Endodermal cell (in vitro differentiated cells): ENCODE data around the gene SPATA31E1. TPM values are rescaled to one million over a fixed set of nuclear protein-coding genes. Genes with fewer than 3 reads are reported as not detected.

Source experiments
- DNase-seq: peaks from one replicate; pipeline ENCODE4 v3.0.0-alpha.2; 2017
- H3K27ac ChIP-seq: 2 replicates; pipeline ENCODE4 v1.5.1; 2013; ENCODE audit warnings: mild to moderate bottlenecking, low read depth, low read length, moderate library complexity
- H3K27me3 ChIP-seq: 2 replicates; pipeline ENCODE4 v1.6.1; 2013; ENCODE audit warnings: mild to moderate bottlenecking, low read length, moderate library complexity; ENCODE audit not compliant: insufficient read depth, control insufficient read depth, poor library complexity, severe bottlenecking
- H3K36me3 ChIP-seq: 2 replicates; pipeline ENCODE4 v1.7.0; 2013; ENCODE audit warnings: mild to moderate bottlenecking, low read length, moderate library complexity; ENCODE audit not compliant: control insufficient read depth, insufficient read depth
- H3K4me1 ChIP-seq: one replicate; pipeline ENCODE4 v1.7.0; 2013; ENCODE audit warnings: low read length; ENCODE audit not compliant: control insufficient read depth, insufficient read depth
- H3K4me3 ChIP-seq: 2 replicates; pipeline ENCODE4 v1.5.1; 2013; ENCODE audit warnings: mild to moderate bottlenecking, low read length, moderate library complexity
- H3K9ac ChIP-seq: 2 replicates; pipeline ENCODE4 v1.6.1; 2013; ENCODE audit warnings: mild to moderate bottlenecking, low read length, moderate library complexity; ENCODE audit not compliant: poor library complexity, severe bottlenecking; ENCODE audit errors: extremely low read depth
- H3K9me3 ChIP-seq: 2 replicates; pipeline ENCODE4 v1.6.1; 2013; ENCODE audit warnings: mild to moderate bottlenecking, low read length, moderate library complexity; ENCODE audit not compliant: control insufficient read depth
- H3K27ac Mint-ChIP-seq: 2 replicates; pipeline ENCODE4 v1.8.0; 2020; ENCODE audit warnings: mixed read lengths
- H3K27me3 Mint-ChIP-seq: 2 replicates; pipeline ENCODE4 v1.8.0; 2021; ENCODE audit warnings: mild to moderate bottlenecking, mixed read lengths; ENCODE audit not compliant: insufficient read depth
- H3K36me3 Mint-ChIP-seq: 2 replicates; pipeline ENCODE4 v1.8.0; 2020; ENCODE audit warnings: low read depth, mixed read lengths
- H3K4me1 Mint-ChIP-seq: 2 replicates; pipeline ENCODE4 v1.8.0; 2020; ENCODE audit warnings: mixed read lengths
- H3K4me3 Mint-ChIP-seq: 2 replicates; pipeline ENCODE4 v1.8.0; 2020; ENCODE audit warnings: mild to moderate bottlenecking, moderate library complexity, mixed read lengths
- H3K9me3 Mint-ChIP-seq: 2 replicates; pipeline ENCODE4 v1.8.0; 2020; ENCODE audit warnings: mild to moderate bottlenecking, mixed read lengths
- WGBS, 2 experiments: methylation state at CpG; one replicate each; pipeline versions ENCODE4 v1.1.5 to v1.1.7; 2013; ENCODE audit warnings: missing lambda C conversion rate in 2 of 2, mixed read lengths in 1 of 2; ENCODE audit not compliant: insufficient coverage in 1 of 2, insufficient read length in 1 of 2; 5-methylcytosine and 5-hydroxymethylcytosine counted together
- total RNA-seq, 2 donors: library from RNA; stranded (reverse); fragmentation: NEBNext Ultra II Directional in 1 of 2; extraction: Animal tissue kit (Norgen Biotek cat#: 25700) in 1 of 2; gene quantifications; 2 replicates in 1 of 2; 3 replicates in 1 of 2; pipeline ENCODE4 v1.2.1, GENCODE V29; 2021
- TF ChIP-seq, protein P1 (sequence below): fragments of 200-600 bp; sonication (generic); conservative IDR thresholded peaks from 2 replicates; pipeline ENCODE4 v1.5.0; 2021; ENCODE audit warnings: antibody characterized with exemption, mild to moderate bottlenecking

The SPATA31E1 gene
- total RNA-seq, 2 donors from 2014 or later: not detected

DNA sequence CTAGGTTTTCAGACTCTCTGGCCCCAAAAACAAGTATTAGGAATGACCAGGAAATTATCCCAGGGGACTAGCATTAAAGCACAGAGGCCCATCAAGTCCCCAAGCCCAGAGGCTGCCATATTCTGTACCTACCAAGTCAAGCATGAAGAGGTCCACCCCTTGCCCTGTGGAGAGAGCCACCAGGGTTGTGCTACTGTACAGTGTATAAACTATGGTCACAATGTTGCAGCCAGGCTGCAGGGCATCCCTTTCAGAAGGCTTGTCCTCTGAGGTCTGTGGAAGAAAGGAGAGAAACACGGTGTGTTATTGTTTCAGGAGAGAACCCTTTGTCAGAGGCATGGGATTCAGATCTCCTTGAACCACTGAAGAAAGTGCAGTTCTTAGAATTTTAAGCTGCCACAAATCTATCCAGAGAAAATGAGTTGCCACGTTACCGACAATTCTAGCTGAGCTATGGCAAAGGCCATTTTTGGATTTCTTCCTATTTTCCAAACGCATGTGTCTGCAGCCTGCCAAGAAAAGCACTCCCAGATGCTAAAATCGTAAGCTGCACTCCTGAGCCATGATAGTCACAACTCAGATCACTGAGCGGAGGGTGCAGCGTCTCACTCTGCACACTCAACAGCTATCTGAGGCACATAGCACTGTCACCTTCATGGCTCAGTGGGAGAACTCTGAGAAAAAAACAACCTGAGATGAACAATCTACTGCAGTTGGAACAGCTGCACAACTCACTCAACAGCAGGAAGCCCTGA is 45.5 kb upstream of the SPATA31E1 start:
- H3K4me1 Mint-ChIP-seq: peaks cover 32% of the 10 kb centered on the region
- H3K27ac ChIP-seq: no peak overlapping the region
- peaks cover 14% of the 10 kb centered on the region for H3K9me3 ChIP-seq
- peaks cover 3% of the 10 kb centered on the region for H3K27me3 Mint-ChIP-seq
- no peak overlapping the region for H3K27ac Mint-ChIP-seq
- no peaks in the 10 kb centered on the region for H3K27me3 ChIP-seq
- peaks cover 13% of the 10 kb centered on the region for H3K4me1 ChIP-seq
- no peak for DNase-seq
- H3K36me3 Mint-ChIP-seq: no peaks in the 10 kb centered on the region
- WGBS, 2 experiments: 86 to 93% methylated on average over 7 of the region's 7 CpGs
- H3K36me3 ChIP-seq: no peaks in the 10 kb centered on the region
- H3K4me3 Mint-ChIP-seq: no peak overlapping the region
- H3K9me3 Mint-ChIP-seq: peaks cover 9% of the 10 kb centered on the region
- H3K9ac ChIP-seq: no peak overlapping the region
- TF ChIP-seq, protein P1, sequence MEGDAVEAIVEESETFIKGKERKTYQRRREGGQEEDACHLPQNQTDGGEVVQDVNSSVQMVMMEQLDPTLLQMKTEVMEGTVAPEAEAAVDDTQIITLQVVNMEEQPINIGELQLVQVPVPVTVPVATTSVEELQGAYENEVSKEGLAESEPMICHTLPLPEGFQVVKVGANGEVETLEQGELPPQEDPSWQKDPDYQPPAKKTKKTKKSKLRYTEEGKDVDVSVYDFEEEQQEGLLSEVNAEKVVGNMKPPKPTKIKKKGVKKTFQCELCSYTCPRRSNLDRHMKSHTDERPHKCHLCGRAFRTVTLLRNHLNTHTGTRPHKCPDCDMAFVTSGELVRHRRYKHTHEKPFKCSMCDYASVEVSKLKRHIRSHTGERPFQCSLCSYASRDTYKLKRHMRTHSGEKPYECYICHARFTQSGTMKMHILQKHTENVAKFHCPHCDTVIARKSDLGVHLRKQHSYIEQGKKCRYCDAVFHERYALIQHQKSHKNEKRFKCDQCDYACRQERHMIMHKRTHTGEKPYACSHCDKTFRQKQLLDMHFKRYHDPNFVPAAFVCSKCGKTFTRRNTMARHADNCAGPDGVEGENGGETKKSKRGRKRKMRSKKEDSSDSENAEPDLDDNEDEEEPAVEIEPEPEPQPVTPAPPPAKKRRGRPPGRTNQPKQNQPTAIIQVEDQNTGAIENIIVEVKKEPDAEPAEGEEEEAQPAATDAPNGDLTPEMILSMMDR: no peak
- no peak overlapping the region for H3K4me3 ChIP-seq

GRCh38 chr9:87840134-87840533 is 42.5 kb upstream of the SPATA31E1 start:
- H3K36me3 Mint-ChIP-seq: no peaks in the 10 kb centered on the region
- peaks cover 4% of the 10 kb centered on the region for H3K27me3 Mint-ChIP-seq
- peaks cover 22% of the 10 kb centered on the region for H3K4me1 Mint-ChIP-seq
- H3K4me3 ChIP-seq: no peak overlapping the region
- H3K4me1 ChIP-seq: peaks cover 13% of the 10 kb centered on the region
- H3K27me3 ChIP-seq: no peaks in the 10 kb centered on the region
- H3K27ac ChIP-seq: no peak overlapping the region
- DNase-seq: no peak
- WGBS, 2 experiments: 100% methylated on average over 1 of the region's 1 CpG
- H3K9me3 Mint-ChIP-seq: peaks cover 9% of the 10 kb centered on the region
- no peaks in the 10 kb centered on the region for H3K36me3 ChIP-seq
- H3K4me3 Mint-ChIP-seq: no peak overlapping the region
- H3K27ac Mint-ChIP-seq: no peak overlapping the region
- TF ChIP-seq, protein P1: no peak
- H3K9me3 ChIP-seq: peaks cover 14% of the 10 kb centered on the region
- no peak overlapping the region for H3K9ac ChIP-seq

GRCh38 chr9:87842878-87843585 is 39.6 kb upstream of the SPATA31E1 start:
- Histone ChIP-seq H3K36me3 (no peaks in the 10 kb centered on the region), H3K4me1 (no peaks in the 10 kb centered on the region), H3K9ac (no peak overlapping the region), H3K27me3 (no peaks in the 10 kb centered on the region), H3K4me3 (no peak overlapping the region), H3K27ac (no peak overlapping the region), H3K9me3 (peaks cover 14% of the 10 kb centered on the region)
- no peak for DNase-seq
- Mint-ChIP-seq H3K9me3 (peaks cover 9% of the 10 kb centered on the region), H3K4me1 (no peaks in the 10 kb centered on the region), H3K4me3 (no peak overlapping the region), H3K27me3 (peaks cover 2% of the 10 kb centered on the region), H3K36me3 (no peaks in the 10 kb centered on the region), H3K27ac (no peak overlapping the region)
- TF ChIP-seq, protein P1: no peak
- WGBS, 2 experiments: 94 to 100% methylated on average over 3 to 28 of the region's 28 CpGs
